LNCAP (cell line): ENCODE results near the gene E2F2.

Experiments
- CTCF ChIP-seq: fragments of 450-650 bp; IDR thresholded peaks from 2 replicates; pipeline ENCODE4 v1.5.1; 2017; ENCODE audit warnings: mild to moderate bottlenecking

The E2F2 gene

GRCh38 chr1:23537296-23537973 is 6.4 kb upstream of the E2F2 start:
- TF ChIP-seq CTCF = no peak

GRCh38 chr1:23533246-23534023 is 2.4 kb upstream of the E2F2 start:
- no peak for TF ChIP-seq CTCF

- TF ChIP-seq CTCF = no peak
These were observed 595 bp upstream of the E2F2 start for GRCh38 chr1:23531562-23532094.

- TF ChIP-seq CTCF = no peak
These were observed 816 bp downstream of the E2F2 start for GRCh38 chr1:23530087-23530746.

GRCh38 chr1:23529146-23530086 is 1.6 kb downstream of the E2F2 start:
- TF ChIP-seq CTCF = no peak

GRCh38 chr1:23528250-23528978 is 2.6 kb downstream of the E2F2 start:
- no peak for TF ChIP-seq CTCF
